ENCODE data around the gene NUP85. TPM values are rescaled to one million over a fixed set of nuclear protein-coding genes. Genes with fewer than 3 reads are reported as not detected.

Gene NUP85
- total RNA-seq, 1 experiment from 2014 or later, result 40.6 TPM

DNA sequence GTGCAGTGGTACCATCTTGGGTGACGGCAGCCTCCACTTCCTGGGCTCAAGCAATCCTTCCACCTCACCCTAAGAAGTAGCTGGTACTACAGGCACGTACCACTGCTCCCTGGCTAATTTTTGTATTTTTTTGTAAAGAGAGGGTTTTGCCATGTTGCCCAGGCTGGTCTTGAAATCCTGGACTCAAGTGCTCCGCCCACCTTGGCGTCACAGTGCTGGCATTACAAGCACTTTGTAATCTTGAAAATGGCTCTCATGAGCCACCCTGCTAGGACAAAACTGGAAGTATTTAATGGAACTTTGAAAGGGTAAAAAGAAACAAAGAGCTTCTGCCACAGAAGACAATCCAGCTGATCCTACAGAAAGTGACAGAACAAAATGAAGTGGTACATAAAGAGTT, 32.0 kb upstream of the NUP85 start:
- Histone ChIP-seq H4K20me1 (ENCODE audit: insufficient read depth, low read depth, low read length) (0 out of 2 replicates have a peak, but pooled peaks cover 5% of the 10 kb centered on the region), H3K36me3 (ENCODE audit: insufficient read depth, low read length) (peaks cover 45% of the 10 kb centered on the region; the same call in 1 of the 2 replicates), H3K79me2 (ENCODE audit: low read length) (peaks cover 71% of the 10 kb centered on the region)

DNA sequence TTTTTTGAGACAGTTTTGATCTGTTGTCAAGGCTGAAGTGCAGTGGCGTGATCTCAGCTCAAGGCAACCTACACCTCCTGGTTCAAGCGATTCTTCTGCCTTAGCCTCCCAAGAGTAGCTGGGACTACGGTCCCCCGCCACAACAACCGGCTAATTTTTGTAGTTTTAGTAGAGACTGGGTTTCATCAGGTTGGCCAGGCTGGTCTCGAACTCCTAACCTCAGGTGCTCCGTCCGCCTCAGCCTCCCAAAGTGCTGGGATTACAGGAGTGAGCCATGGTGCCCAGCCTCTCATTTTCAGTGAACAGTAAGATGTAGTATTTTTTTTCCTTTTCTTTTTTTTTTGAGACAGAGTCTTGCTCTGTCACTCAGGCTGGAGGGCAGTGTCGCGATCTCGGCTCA, 30.5 kb upstream of the NUP85 start:
- DNase-seq, result no peak
- Histone ChIP-seq H3K27me3 (ENCODE audit: low read length) (no peaks in the 10 kb centered on the region), H3K4me2 (ENCODE audit: low read depth, low read length, poor library complexity, severe bottlenecking) (no peak overlapping the region), H3K36me3 (ENCODE audit: insufficient read depth, low read length) (peaks cover 60% of the 10 kb centered on the region; the same call in 1 of the 2 replicates), H4K20me1 (ENCODE audit: insufficient read depth, low read depth, low read length) (peaks cover 13% of the 10 kb centered on the region; the same call in 1 of the 2 replicates), H3K79me2 (ENCODE audit: low read length) (peaks cover 84% of the 10 kb centered on the region), H3K4me1 (ENCODE audit: low read length) (no peaks in the 10 kb centered on the region), H3K9me3 (ENCODE audit: low read length) (no peaks in the 10 kb centered on the region), H3K9me2 (replicated peaks; ENCODE audit: insufficient read depth, low read length) (no peaks in the 10 kb centered on the region), H3K9ac (ENCODE audit: low read length) (no peak overlapping the region), H2AFZ (ENCODE audit: low read length) (no peak overlapping the region), H3K27ac (ENCODE audit: low read length) (no peak overlapping the region), H3K4me3 (ENCODE audit: low read length) (no peak overlapping the region)

More for the DNA sequence above, 32.0 kb upstream of the NUP85 start:
- Histone ChIP-seq H3K4me1 (ENCODE audit: low read length) (no peaks in the 10 kb centered on the region), H3K9me2 (replicated peaks; ENCODE audit: insufficient read depth, low read length) (no peaks in the 10 kb centered on the region), H3K27me3 (ENCODE audit: low read length) (no peaks in the 10 kb centered on the region), H3K9me3 (ENCODE audit: low read length) (no peaks in the 10 kb centered on the region), H2AFZ (ENCODE audit: low read length) (no peak overlapping the region), H3K27ac (ENCODE audit: low read length) (no peak overlapping the region), H3K4me3 (ENCODE audit: low read length) (no peak overlapping the region), H3K4me2 (ENCODE audit: low read depth, low read length, poor library complexity, severe bottlenecking) (no peak overlapping the region), H3K9ac (ENCODE audit: low read length) (no peak overlapping the region)
- DNase-seq, result no peak

DNA sequence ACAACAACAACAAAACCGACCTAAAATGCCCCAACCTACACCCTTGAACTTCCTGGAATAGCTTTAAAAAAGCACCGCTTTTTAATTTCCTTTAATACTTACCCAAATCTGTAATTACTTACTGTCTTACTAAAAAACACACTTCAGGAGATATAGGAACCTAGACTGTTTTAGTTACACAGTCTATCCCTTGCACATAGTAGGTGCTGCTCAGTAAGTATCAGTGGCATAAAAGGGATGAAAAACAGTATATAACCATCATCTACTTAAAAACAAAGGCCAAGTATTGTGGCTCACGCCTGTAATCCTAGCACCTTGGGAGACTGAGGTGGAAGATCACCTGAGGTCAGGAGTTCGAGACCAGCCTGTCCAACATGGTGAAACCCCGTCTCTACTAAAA, 28.9 kb upstream of the NUP85 start:
- Histone ChIP-seq H3K9me2 (replicated peaks; ENCODE audit: insufficient read depth, low read length) (no peaks in the 10 kb centered on the region), H3K4me1 (ENCODE audit: low read length) (peaks cover 12% of the 10 kb centered on the region), H3K79me2 (ENCODE audit: low read length) (peaks cover 85% of the 10 kb centered on the region), H3K9ac (ENCODE audit: low read length) (no peak overlapping the region), H4K20me1 (ENCODE audit: insufficient read depth, low read depth, low read length) (peaks cover 23% of the 10 kb centered on the region), H3K4me2 (ENCODE audit: low read depth, low read length, poor library complexity, severe bottlenecking) (no peak overlapping the region), H2AFZ (ENCODE audit: low read length) (no peak overlapping the region), H3K4me3 (ENCODE audit: low read length) (no peak overlapping the region), H3K36me3 (ENCODE audit: insufficient read depth, low read length) (peaks cover 51% of the 10 kb centered on the region; the same call in 1 of the 2 replicates), H3K9me3 (ENCODE audit: low read length) (no peaks in the 10 kb centered on the region), H3K27me3 (ENCODE audit: low read length) (no peaks in the 10 kb centered on the region), H3K27ac (ENCODE audit: low read length) (no peak overlapping the region)
- no peak for DNase-seq

DNA sequence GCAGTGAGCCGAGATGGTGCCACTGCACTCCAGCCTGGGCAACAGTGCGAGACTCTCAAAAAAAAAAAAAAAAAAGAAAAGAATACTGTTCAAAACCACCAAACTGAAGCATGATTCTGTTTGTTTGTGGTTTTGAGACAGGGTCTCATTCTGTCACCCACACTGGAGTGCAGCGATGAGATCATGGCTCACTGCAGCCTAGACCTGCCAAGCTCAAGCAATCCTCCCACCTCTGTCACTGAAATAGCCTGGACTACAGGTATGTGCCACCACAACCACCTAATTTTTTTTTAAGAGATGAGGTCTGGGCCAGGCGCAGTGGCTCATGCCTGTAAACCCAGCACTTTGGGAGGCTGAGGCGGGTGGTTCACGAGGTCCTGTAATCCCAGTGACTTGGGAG, 27.0 kb upstream of the NUP85 start:
- Histone ChIP-seq H2AFZ (ENCODE audit: low read length) (no peak overlapping the region), H3K4me1 (ENCODE audit: low read length) (peaks cover 17% of the 10 kb centered on the region), H3K9me2 (replicated peaks; ENCODE audit: insufficient read depth, low read length) (no peaks in the 10 kb centered on the region), H3K9ac (ENCODE audit: low read length) (no peak overlapping the region), H3K9me3 (ENCODE audit: low read length) (no peaks in the 10 kb centered on the region), H3K4me2 (ENCODE audit: low read depth, low read length, poor library complexity, severe bottlenecking) (no peak overlapping the region), H3K27me3 (ENCODE audit: low read length) (no peaks in the 10 kb centered on the region), H3K79me2 (ENCODE audit: low read length) (peaks cover 79% of the 10 kb centered on the region), H3K27ac (ENCODE audit: low read length) (no peak overlapping the region), H4K20me1 (ENCODE audit: insufficient read depth, low read depth, low read length) (peaks cover 28% of the 10 kb centered on the region), H3K36me3 (ENCODE audit: insufficient read depth, low read length) (peaks cover 43% of the 10 kb centered on the region; the same call in 1 of the 2 replicates), H3K4me3 (ENCODE audit: low read length) (no peak overlapping the region)
- no peak for DNase-seq

DNA sequence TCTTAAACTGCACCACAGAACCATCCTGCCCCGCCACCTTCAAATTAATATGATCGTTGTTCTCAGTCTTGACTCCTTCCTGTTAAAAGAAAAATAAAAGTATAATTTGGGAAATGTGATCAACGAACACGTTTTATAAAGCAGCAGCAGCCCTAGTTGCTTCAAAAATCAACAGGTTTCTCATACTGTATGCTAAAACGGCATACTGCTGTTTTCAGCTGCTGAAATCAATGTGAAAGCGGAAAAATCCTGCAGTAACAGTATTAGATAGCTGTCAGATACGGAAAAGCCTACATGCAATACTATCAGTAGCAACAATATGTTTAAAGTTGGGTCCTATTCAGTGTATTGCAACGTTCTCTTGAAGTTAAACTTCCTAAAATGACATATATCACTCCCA, 24.4 kb upstream of the NUP85 start:
- Histone ChIP-seq H2AFZ (ENCODE audit: low read length) (no peak overlapping the region), H3K4me1 (ENCODE audit: low read length) (peaks cover 20% of the 10 kb centered on the region), H3K79me2 (ENCODE audit: low read length) (peaks cover 62% of the 10 kb centered on the region), H3K27me3 (ENCODE audit: low read length) (no peaks in the 10 kb centered on the region), H4K20me1 (ENCODE audit: insufficient read depth, low read depth, low read length) (peaks cover 24% of the 10 kb centered on the region), H3K4me3 (ENCODE audit: low read length) (peak overlapping the region; percentile 97), H3K36me3 (ENCODE audit: insufficient read depth, low read length) (peaks cover 26% of the 10 kb centered on the region; the same call in 1 of the 2 replicates), H3K27ac (ENCODE audit: low read length) (peak overlapping the region; percentile 83), H3K9ac (ENCODE audit: low read length) (peak overlapping the region; percentile 99), H3K9me2 (replicated peaks; ENCODE audit: insufficient read depth, low read length) (no peaks in the 10 kb centered on the region), H3K9me3 (ENCODE audit: low read length) (no peaks in the 10 kb centered on the region), H3K4me2 (ENCODE audit: low read depth, low read length, poor library complexity, severe bottlenecking) (peak overlapping the region; percentile 97)
- no peak for DNase-seq

DNA sequence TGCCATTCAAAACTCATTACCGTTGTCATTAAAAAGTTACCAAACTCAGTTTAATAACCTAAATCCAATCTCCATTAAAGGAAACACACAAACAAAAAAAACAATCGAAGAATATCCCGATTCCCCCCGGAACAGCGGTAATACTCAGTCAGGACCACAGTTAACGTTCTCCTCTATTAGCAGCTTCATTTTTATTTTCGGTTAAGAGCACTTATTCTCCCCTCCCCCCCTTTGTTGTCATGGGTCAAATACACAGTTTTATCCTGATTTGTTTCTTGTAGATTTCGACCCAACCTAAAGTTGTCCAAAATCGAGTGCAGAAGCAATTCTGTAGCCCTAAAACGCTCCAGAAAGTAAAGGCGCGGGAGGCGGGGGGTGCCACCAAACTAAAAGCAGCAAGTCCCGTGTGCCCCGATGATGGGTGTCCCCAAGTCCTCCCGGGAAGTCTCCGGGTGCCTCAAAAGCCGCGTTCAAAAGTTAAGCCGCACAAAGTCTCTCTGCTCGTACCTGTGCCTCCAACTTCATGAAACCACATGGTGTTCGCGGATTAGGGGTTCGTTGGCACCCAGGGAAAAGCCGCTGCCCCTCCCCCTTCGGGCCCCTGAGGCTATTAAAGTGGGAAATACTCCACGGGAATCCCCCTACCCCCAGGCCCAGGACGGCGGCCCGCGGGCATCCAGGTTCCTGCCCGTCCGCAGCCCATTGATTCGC, 23.7 kb upstream of the NUP85 start:
- Histone ChIP-seq H2AFZ (ENCODE audit: low read length) (no peak overlapping the region), H3K9me3 (ENCODE audit: low read length) (no peaks in the 10 kb centered on the region), H4K20me1 (ENCODE audit: insufficient read depth, low read depth, low read length) (peaks cover 24% of the 10 kb centered on the region), H3K27me3 (ENCODE audit: low read length) (no peaks in the 10 kb centered on the region), H3K36me3 (ENCODE audit: insufficient read depth, low read length) (peaks cover 19% of the 10 kb centered on the region; the same call in 1 of the 2 replicates), H3K4me3 (ENCODE audit: low read length) (peak overlapping the region; percentile 97), H3K9me2 (replicated peaks; ENCODE audit: insufficient read depth, low read length) (no peaks in the 10 kb centered on the region), H3K4me1 (ENCODE audit: low read length) (peaks cover 20% of the 10 kb centered on the region), H3K4me2 (ENCODE audit: low read depth, low read length, poor library complexity, severe bottlenecking) (peak overlapping the region; percentile 97), H3K79me2 (ENCODE audit: low read length) (peaks cover 55% of the 10 kb centered on the region), H3K9ac (ENCODE audit: low read length) (peak overlapping the region; percentile 99), H3K27ac (ENCODE audit: low read length) (peak overlapping the region; percentile 83)
- peak; percentile 76 for DNase-seq

DNA sequence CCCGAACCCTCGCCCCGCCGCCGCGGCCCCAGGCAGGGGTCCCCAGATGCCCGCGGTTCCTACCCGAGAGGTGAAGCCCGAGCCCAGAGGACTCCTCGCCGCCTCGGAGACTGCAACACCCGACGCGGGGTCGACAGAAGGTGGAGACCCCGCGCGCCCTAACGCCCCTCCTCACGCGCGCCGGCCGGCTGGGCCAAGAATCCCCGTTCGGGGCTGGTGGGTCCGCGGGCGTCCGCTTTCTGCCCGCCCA, 23.2 kb upstream of the NUP85 start:
- Histone ChIP-seq H3K4me1 (ENCODE audit: low read length) (peaks cover 20% of the 10 kb centered on the region), H2AFZ (ENCODE audit: low read length) (no peak overlapping the region), H3K79me2 (ENCODE audit: low read length) (peaks cover 52% of the 10 kb centered on the region), H4K20me1 (ENCODE audit: insufficient read depth, low read depth, low read length) (peaks cover 24% of the 10 kb centered on the region), H3K27me3 (ENCODE audit: low read length) (no peaks in the 10 kb centered on the region), H3K9me3 (ENCODE audit: low read length) (no peaks in the 10 kb centered on the region), H3K4me2 (ENCODE audit: low read depth, low read length, poor library complexity, severe bottlenecking) (peak overlapping the region; percentile 97), H3K9me2 (replicated peaks; ENCODE audit: insufficient read depth, low read length) (no peaks in the 10 kb centered on the region), H3K9ac (ENCODE audit: low read length) (peak overlapping the region; percentile 99), H3K36me3 (ENCODE audit: insufficient read depth, low read length) (peaks cover 19% of the 10 kb centered on the region; the same call in 1 of the 2 replicates), H3K27ac (ENCODE audit: low read length) (peak overlapping the region; percentile 83), H3K4me3 (ENCODE audit: low read length) (peak overlapping the region; percentile 97)
- no peak for DNase-seq

DNA sequence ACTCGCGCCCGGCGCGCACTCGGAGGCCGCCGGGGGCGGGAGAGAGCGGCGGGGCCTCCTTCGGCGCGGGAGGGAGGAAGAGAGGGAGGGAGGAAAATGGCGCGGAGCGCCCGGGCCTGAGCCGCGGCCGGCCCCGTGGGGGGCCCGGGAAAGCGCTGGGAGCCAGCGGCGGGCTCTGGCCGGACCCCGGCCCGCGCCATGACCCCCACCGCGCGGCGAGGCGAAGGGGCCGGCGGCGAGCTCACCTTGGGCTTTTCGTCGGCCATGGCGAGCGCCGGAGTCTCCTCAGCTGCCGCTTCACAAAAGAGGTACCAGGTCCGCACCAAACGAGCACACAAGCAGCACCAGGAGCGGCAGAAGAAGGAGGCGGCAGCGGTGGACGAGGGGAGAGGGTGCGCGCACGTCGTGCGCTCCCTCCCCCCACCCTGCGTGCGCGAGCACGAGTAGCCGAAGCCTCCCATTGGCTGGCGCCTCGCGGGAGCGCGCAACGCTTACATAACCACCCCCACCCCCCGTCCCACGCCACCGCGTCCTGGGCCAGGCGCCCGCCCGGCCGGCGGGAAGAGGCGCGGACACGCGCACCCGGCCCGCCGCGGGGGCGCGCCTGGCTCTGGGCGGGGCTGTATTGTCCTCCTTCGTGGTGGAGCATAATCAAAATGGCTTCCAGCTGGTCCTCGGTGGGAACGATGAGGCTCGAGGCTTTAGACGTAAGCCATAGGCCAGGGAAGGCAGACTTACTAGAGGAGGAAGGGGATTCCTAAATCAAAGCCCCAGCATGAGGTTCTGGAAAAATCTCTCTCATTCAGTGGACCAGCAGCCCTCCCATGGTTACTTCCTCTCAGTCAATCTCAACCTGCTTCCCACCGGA, 22.7 kb upstream of the NUP85 start, which contains the start of gene SUMO2:
Gene SUMO2, minus strand, starts transcription at position 391 of the 868 bp plus-strand sequence. Its CDS starts 125 bp downstream, at position 266.
- peak; percentile 98 for DNase-seq
- H4K20me1 ChIP-seq (ENCODE audit: insufficient read depth, low read depth, low read length), result peaks cover 24% of the 10 kb centered on the region

More for the DNA sequence above, 22.7 kb upstream of the NUP85 start, which contains the start of gene SUMO2:
- peaks cover 47% of the 10 kb centered on the region for H3K79me2 ChIP-seq (ENCODE audit: low read length)
- H3K9me3 ChIP-seq (ENCODE audit: low read length), result no peaks in the 10 kb centered on the region
- H2AFZ ChIP-seq (ENCODE audit: low read length), result peak within 1 kb of the TSS; percentile 77
- H3K36me3 ChIP-seq (ENCODE audit: insufficient read depth, low read length), result peaks cover 19% of the 10 kb centered on the region; the same call in 1 of the 2 replicates
- H3K9me2 ChIP-seq (replicated peaks; ENCODE audit: insufficient read depth, low read length), result no peaks in the 10 kb centered on the region
- peak within 1 kb of the TSS; percentile 83 for H3K27ac ChIP-seq (ENCODE audit: low read length)
- peaks cover 20% of the 10 kb centered on the region for H3K4me1 ChIP-seq (ENCODE audit: low read length)
- H3K4me2 ChIP-seq (ENCODE audit: low read depth, low read length, poor library complexity, severe bottlenecking), result peak within 1 kb of the TSS; percentile 97
- no peaks in the 10 kb centered on the region for H3K27me3 ChIP-seq (ENCODE audit: low read length)
- peak within 1 kb of the TSS; percentile 99 for H3K9ac ChIP-seq (ENCODE audit: low read length)
- H3K4me3 ChIP-seq (ENCODE audit: low read length), result peak within 1 kb of the TSS; percentile 97
